Esophagus squamous epithelium (tissue), 4 donors: ENCODE results near the gene SF3B3.

Experiments
- POLR2A ChIP-seq, 4 donors: fragments of 450-650 bp; IDR thresholded peaks; one replicate each; pipeline ENCODE4 v1.6.1; 2017; ENCODE audit warnings: antibody characterized with exemption in 4 of 4, mild to moderate bottlenecking in 4 of 4, moderate library complexity in 3 of 4
- TF ChIP-seq, protein P1 (sequence below), 6 experiments: fragments of 450-650 bp in 4 of 6; fragments of 200-600 bp in 2 of 6; sonication (generic) in 2 of 6; IDR thresholded peaks; one replicate each; pipeline ENCODE4 v1.5.1; 2016 to 2019; ENCODE audit warnings: antibody characterized with exemption in 6 of 6, mild to moderate bottlenecking in 4 of 6, moderate library complexity in 4 of 6

DNA sequence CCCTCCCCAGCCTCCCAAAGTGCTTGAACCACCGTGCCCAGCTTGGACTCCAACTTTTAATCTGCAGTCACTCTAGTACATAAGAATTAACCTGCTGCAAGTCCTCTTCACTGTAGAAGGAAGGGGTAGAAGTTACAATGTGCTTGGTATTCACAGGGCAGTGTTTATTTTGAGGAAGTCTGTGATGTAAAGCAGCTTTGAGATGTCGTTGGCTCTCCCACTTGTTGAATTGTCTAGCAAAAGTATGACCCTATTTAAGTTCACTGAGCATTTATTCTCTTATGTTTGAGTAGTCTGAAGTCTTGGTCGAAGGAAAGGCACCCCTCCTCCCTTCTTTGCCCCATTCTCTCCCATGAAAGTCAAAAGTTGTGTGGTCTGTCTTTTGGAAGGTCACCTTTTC, 28.2 kb downstream of the SF3B3 start:
- TF ChIP-seq, protein P1, sequence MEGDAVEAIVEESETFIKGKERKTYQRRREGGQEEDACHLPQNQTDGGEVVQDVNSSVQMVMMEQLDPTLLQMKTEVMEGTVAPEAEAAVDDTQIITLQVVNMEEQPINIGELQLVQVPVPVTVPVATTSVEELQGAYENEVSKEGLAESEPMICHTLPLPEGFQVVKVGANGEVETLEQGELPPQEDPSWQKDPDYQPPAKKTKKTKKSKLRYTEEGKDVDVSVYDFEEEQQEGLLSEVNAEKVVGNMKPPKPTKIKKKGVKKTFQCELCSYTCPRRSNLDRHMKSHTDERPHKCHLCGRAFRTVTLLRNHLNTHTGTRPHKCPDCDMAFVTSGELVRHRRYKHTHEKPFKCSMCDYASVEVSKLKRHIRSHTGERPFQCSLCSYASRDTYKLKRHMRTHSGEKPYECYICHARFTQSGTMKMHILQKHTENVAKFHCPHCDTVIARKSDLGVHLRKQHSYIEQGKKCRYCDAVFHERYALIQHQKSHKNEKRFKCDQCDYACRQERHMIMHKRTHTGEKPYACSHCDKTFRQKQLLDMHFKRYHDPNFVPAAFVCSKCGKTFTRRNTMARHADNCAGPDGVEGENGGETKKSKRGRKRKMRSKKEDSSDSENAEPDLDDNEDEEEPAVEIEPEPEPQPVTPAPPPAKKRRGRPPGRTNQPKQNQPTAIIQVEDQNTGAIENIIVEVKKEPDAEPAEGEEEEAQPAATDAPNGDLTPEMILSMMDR (IDR thresholded peaks at IDR 0.05): no peak
- no peak for TF ChIP-seq POLR2A (IDR thresholded peaks at IDR 0.05)
